ENCODE measurements around the gene GPER1.
A peak's percentile ranks its signal among the peaks of the same experiment; 100 is the strongest.

GPER1 gene

GRCh38 chr7:1121476-1121875 lies 33.6 kb downstream of the GPER1 start:
- no peak overlapping the region for H3K4me3 ChIP-seq (ENCODE audit: control insufficient read depth, low read depth, low read length)
- no peak for DNase-seq (ENCODE audit: low read depth)
- no peak for TF ChIP-seq CTCF (IDR thresholded peaks at IDR 0.05; ENCODE audit: control insufficient read depth, insufficient read depth, low read depth, low read length, missing control alignments)

GRCh38 chr7:1121886-1122831 lies 34.2 kb downstream of the GPER1 start:
- DNase-seq (ENCODE audit: low read depth): no peak
- H3K4me3 ChIP-seq (ENCODE audit: control insufficient read depth, low read depth, low read length): no peak overlapping the region
- TF ChIP-seq CTCF (IDR thresholded peaks at IDR 0.05; ENCODE audit: control insufficient read depth, insufficient read depth, low read depth, low read length, missing control alignments): no peak

GRCh38 chr7:1122832-1123501 lies 35.1 kb downstream of the GPER1 start:
- H3K4me3 ChIP-seq (ENCODE audit: control insufficient read depth, low read depth, low read length): no peak overlapping the region
- TF ChIP-seq CTCF (IDR thresholded peaks at IDR 0.05; ENCODE audit: control insufficient read depth, insufficient read depth, low read depth, low read length, missing control alignments): no peak
- DNase-seq (ENCODE audit: low read depth): no peak

GRCh38 chr7:1123715-1124114 lies 35.8 kb downstream of the GPER1 start:
- peak; percentile 66 for DNase-seq (ENCODE audit: low read depth)
- H3K4me3 ChIP-seq (ENCODE audit: control insufficient read depth, low read depth, low read length): peak overlapping the region; percentile 28
- TF ChIP-seq CTCF (IDR thresholded peaks at IDR 0.05; ENCODE audit: control insufficient read depth, insufficient read depth, low read depth, low read length, missing control alignments): peak; percentile 91

- no peak for TF ChIP-seq CTCF (IDR thresholded peaks at IDR 0.05; ENCODE audit: control insufficient read depth, insufficient read depth, low read depth, low read length, missing control alignments)
- no peak for DNase-seq (ENCODE audit: low read depth)
- H3K4me3 ChIP-seq (ENCODE audit: control insufficient read depth, low read depth, low read length): peak overlapping the region; percentile 28
Measured at GRCh38 chr7:1124164-1124563, 36.3 kb downstream of the GPER1 start.

- no peak for DNase-seq (ENCODE audit: low read depth)
- no peak for TF ChIP-seq CTCF (IDR thresholded peaks at IDR 0.05; ENCODE audit: control insufficient read depth, insufficient read depth, low read depth, low read length, missing control alignments)
- no peak overlapping the region; the same call in 1 of the 2 replicates for H3K4me3 ChIP-seq (ENCODE audit: control insufficient read depth, low read depth, low read length)
Measured at GRCh38 chr7:1124816-1125602, 37.1 kb downstream of the GPER1 start.

All from AG09309 (cell line).